Activated CD4-positive, alpha-beta T cell treated with anti-CD3 and anti-CD28 coated beads for 36 hours (primary cell): ENCODE results near the gene ZNF746. TPM values are rescaled to one million over a fixed set of nuclear protein-coding genes. Genes with fewer than 3 reads are reported as not detected.
"Not testable (repeated sequence)": the region's sequence is repeated elsewhere in the genome, so short reads cannot be mapped to it uniquely, and the experiment has no call there.

Experiments used
- ATAC-seq: fragments of 200-7000 bp; cut with Tn5 transposase; one replicate; pipeline ENCODE4 v1.10.0; 2021; ENCODE audit warnings: mild to moderate bottlenecking, moderate library complexity
- CTCF ChIA-PET: fragments of 350-600 bp; sonication (Branson Sonifier 250); formaldehyde crosslinking; loops from one replicate; lab custom pipeline; 2021; ENCODE audit warnings: antibody characterized with exemption; lab: Charles Lee
- POLR2A ChIA-PET: fragments of 350-600 bp; sonication (Branson Sonifier 250); formaldehyde crosslinking; loops from one replicate; lab custom pipeline; 2021; ENCODE audit warnings: antibody characterized with exemption, inconsistent platforms; lab: Charles Lee
- DNase-seq: peaks from one replicate; pipeline ENCODE4 v3.0.0-alpha.2; 2020
- H3K27ac Mint-ChIP-seq: one replicate; pipeline ENCODE4 v1.8.0; 2021; ENCODE audit warnings: mixed read lengths
- H3K27me3 Mint-ChIP-seq: one replicate; pipeline ENCODE4 v1.8.0; 2021; ENCODE audit warnings: mixed read lengths
- H3K36me3 Mint-ChIP-seq: one replicate; pipeline ENCODE4 v1.8.0; 2021; ENCODE audit warnings: low read depth, mixed read lengths
- H3K4me1 Mint-ChIP-seq: one replicate; pipeline ENCODE4 v1.8.0; 2021; ENCODE audit warnings: mixed read lengths
- H3K4me3 Mint-ChIP-seq: one replicate; pipeline ENCODE4 v1.8.0; 2021; ENCODE audit warnings: mild to moderate bottlenecking, moderate library complexity, mixed read lengths
- H3K9me3 Mint-ChIP-seq: one replicate; pipeline ENCODE4 v1.8.0; 2021; ENCODE audit warnings: low read depth, mixed read lengths
- intact Hi-C, 2 experiments: fragments of 100-400 bp; cut with DNase I in 1 of 2; cut with micrococcal nuclease in 1 of 2; formaldehyde crosslinking; loops; one replicate each; pipeline versions ENCODE4 v1.14.2 to v1.15.1; 2022 to 2024; cut with DNase I, micrococcal nuclease
- total RNA-seq, 2 experiments: library from RNA; stranded (reverse); gene quantifications; one replicate each; pipeline ENCODE4 v1.2.3, GENCODE V29; 2021

ZNF746 gene
- total RNA-seq, 2 experiments from 2014 or later, result 14.2 to 15.2 TPM

GRCh38 chr7:149505551-149505950 lies 7.9 kb upstream of the ZNF746 start:
- H3K4me1 Mint-ChIP-seq, result no peaks in the 10 kb centered on the region
- no peaks in the 10 kb centered on the region for H3K27me3 Mint-ChIP-seq
- POLR2A ChIA-PET, result no interaction called here
- ATAC-seq (no peak), DNase-seq (no peak)
- H3K9me3 Mint-ChIP-seq, result peaks cover 18% of the 10 kb centered on the region
- peaks cover 7% of the 10 kb centered on the region for H3K36me3 Mint-ChIP-seq
- CTCF ChIA-PET, result no interaction called here
- H3K4me3 Mint-ChIP-seq, result no peak overlapping the region
- intact Hi-C loops, result no loop called here
- H3K27ac Mint-ChIP-seq, result no peak overlapping the region

- DNase-seq (no peak), ATAC-seq (no peak)
- H3K4me3 Mint-ChIP-seq, result no peak overlapping the region
- H3K9me3 Mint-ChIP-seq, result peaks cover 7% of the 10 kb centered on the region
- H3K27ac Mint-ChIP-seq, result no peak overlapping the region
- POLR2A ChIA-PET, result no interaction called here
- no peaks in the 10 kb centered on the region for H3K27me3 Mint-ChIP-seq
- intact Hi-C loops, result no loop called here
- CTCF ChIA-PET, result interaction anchor here (1.1 to 1.3 kb wide), 2 partner anchors 26 to 87 kb away, joined by 3 read pairs; no protein-coding TSS in a partner anchor
- peaks cover 6% of the 10 kb centered on the region for H3K36me3 Mint-ChIP-seq
- peaks cover 4% of the 10 kb centered on the region for H3K4me1 Mint-ChIP-seq
These were observed 4.0 kb upstream of the ZNF746 start for GRCh38 chr7:149501651-149502050.

GRCh38 chr7:149500910-149501309 lies 3.3 kb upstream of the ZNF746 start:
- Mint-ChIP-seq H3K27ac (no peak overlapping the region), H3K4me1 (peaks cover 11% of the 10 kb centered on the region), H3K36me3 (peaks cover 7% of the 10 kb centered on the region), H3K27me3 (no peaks in the 10 kb centered on the region), H3K9me3 (peaks cover 5% of the 10 kb centered on the region), H3K4me3 (no peak overlapping the region)
- ATAC-seq (no peak), DNase-seq (no peak)
- ChIA-PET POLR2A (no interaction called here), CTCF (interaction anchor here (0.8 to 1.3 kb wide), 5 partner anchors 9 to 125 kb away, joined by 3 to 4 read pairs (median 3); no protein-coding TSS in a partner anchor)
- intact Hi-C loops, result no loop called here

GRCh38 chr7:149500201-149500600 lies 2.6 kb upstream of the ZNF746 start:
- H3K9me3 Mint-ChIP-seq, result no peaks in the 10 kb centered on the region
- peaks cover 7% of the 10 kb centered on the region for H3K36me3 Mint-ChIP-seq
- ChIA-PET CTCF (interaction anchor here (0.8 to 1.3 kb wide), 5 partner anchors 9 to 126 kb away, joined by 3 to 4 read pairs (median 3); no protein-coding TSS in a partner anchor), POLR2A (no interaction called here)
- no peaks in the 10 kb centered on the region for H3K27me3 Mint-ChIP-seq
- no peak overlapping the region for H3K4me3 Mint-ChIP-seq
- DNase-seq (no peak), ATAC-seq (no peak)
- H3K4me1 Mint-ChIP-seq, result peaks cover 18% of the 10 kb centered on the region
- intact Hi-C loops, result no loop called here
- H3K27ac Mint-ChIP-seq, result no peak overlapping the region

- POLR2A ChIA-PET, result no interaction called here
- peaks cover 28% of the 10 kb centered on the region for H3K4me1 Mint-ChIP-seq
- H3K36me3 Mint-ChIP-seq, result peaks cover 12% of the 10 kb centered on the region
- CTCF ChIA-PET, result interaction anchor here (0.6 to 1.2 kb wide), 3 partner anchors 39 to 268 kb away, joined by 3 read pairs; no protein-coding TSS in a partner anchor
- intact Hi-C loops, result loop anchor here (1.0 to 5.0 kb wide), 4 partner anchors 37 to 492 kb away; partner anchors contain the start of genes ZNF282 (in 1 of the 2) and ZNF777 (in 1 of the 2)
- DNase-seq (no peak), ATAC-seq (no peak)
- H3K9me3 Mint-ChIP-seq, result no peaks in the 10 kb centered on the region
- no peaks in the 10 kb centered on the region for H3K27me3 Mint-ChIP-seq
- no peak overlapping the region for H3K27ac Mint-ChIP-seq
- H3K4me3 Mint-ChIP-seq, result no peak overlapping the region
These were observed 1.2 kb upstream of the ZNF746 start for GRCh38 chr7:149498811-149499210.

- ATAC-seq, result peak; percentile 15
- no peaks in the 10 kb centered on the region for H3K9me3 Mint-ChIP-seq
- ChIA-PET CTCF (interaction anchor here (1.1 to 1.4 kb wide), 3 partner anchors 14 to 212 kb away, joined by 3 read pairs; no protein-coding TSS in a partner anchor), POLR2A (interaction anchor here (0.6 kb wide), 1 partner anchor 264 kb away, joined by 8 read pairs; no protein-coding TSS in a partner anchor)
- H3K4me3 Mint-ChIP-seq, result peak overlapping the region; percentile 93
- peak; percentile 65 for DNase-seq
- H3K36me3 Mint-ChIP-seq, result peaks cover 31% of the 10 kb centered on the region
- peaks cover 31% of the 10 kb centered on the region for H3K4me1 Mint-ChIP-seq
- H3K27ac Mint-ChIP-seq, result peak overlapping the region; percentile 91
- H3K27me3 Mint-ChIP-seq, result no peaks in the 10 kb centered on the region
- intact Hi-C loops, result loop anchor here (1.0 to 5.0 kb wide), 19 partner anchors 35 to 490 kb away; partner anchors contain the start of genes PDIA4 (in 1 of the 2), ZNF212 (in 1 of the 2), ZNF282 (in 1 of the 2) and ZNF398 (in 1 of the 2)
These were observed 792 bp downstream of the ZNF746 start for GRCh38 chr7:149496642-149497391.

GRCh38 chr7:149495785-149496641 lies 1.6 kb downstream of the ZNF746 start:
- H3K4me3 Mint-ChIP-seq, result peak overlapping the region; percentile 93
- ChIA-PET POLR2A (interaction anchor here (0.6 to 1.3 kb wide), 4 partner anchors 36 to 263 kb away, joined by 3 to 8 read pairs (median 4); no protein-coding TSS in a partner anchor), CTCF (interaction anchor here (0.6 to 1.4 kb wide), 9 partner anchors 8 to 301 kb away, joined by 3 to 4 read pairs (median 3); partner anchors contain the start of gene ZNF282)
- peak overlapping the region; percentile 91 for H3K27ac Mint-ChIP-seq
- no peaks in the 10 kb centered on the region for H3K9me3 Mint-ChIP-seq
- H3K27me3 Mint-ChIP-seq, result no peaks in the 10 kb centered on the region
- DNase-seq (peak; percentile 38), ATAC-seq (no peak)
- intact Hi-C loops, result loop anchor here (2.0 to 5.0 kb wide), 8 partner anchors 34 to 489 kb away; partner anchors contain the start of genes PDIA4 (in 1 of the 2), ZNF282 (in 1 of the 2), ZNF777 (in 1 of the 2) and ZNF862 (in 1 of the 2)
- H3K36me3 Mint-ChIP-seq, result peaks cover 36% of the 10 kb centered on the region
- H3K4me1 Mint-ChIP-seq, result peaks cover 31% of the 10 kb centered on the region

GRCh38 chr7:149494738-149495368 lies 2.8 kb downstream of the ZNF746 start:
- Mint-ChIP-seq H3K36me3 (peaks cover 46% of the 10 kb centered on the region), H3K27me3 (no peaks in the 10 kb centered on the region), H3K9me3 (no peaks in the 10 kb centered on the region), H3K4me3 (no peak overlapping the region), H3K27ac (peak overlapping the region; percentile 64), H3K4me1 (peaks cover 28% of the 10 kb centered on the region)
- ChIA-PET CTCF (interaction anchor here (0.8 to 1.3 kb wide), 2 partner anchors 33 to 185 kb away, joined by 3 to 4 read pairs; no protein-coding TSS in a partner anchor), POLR2A (interaction anchor here (0.6 to 1.3 kb wide), 2 partner anchors 34 to 252 kb away, joined by 4 read pairs; no protein-coding TSS in a partner anchor)
- intact Hi-C loops, result loop anchor here (5.0 kb wide), 3 partner anchors 33 to 488 kb away; partner anchors contain the start of genes ZNF282 (in 1 of the 2) and ZNF777 (in 1 of the 2)
- DNase-seq (no peak), ATAC-seq (no peak)

GRCh38 chr7:149493975-149494374 lies 3.6 kb downstream of the ZNF746 start:
- CTCF ChIA-PET, H3K27me3 Mint-ChIP-seq, POLR2A ChIA-PET, intact Hi-C loops, H3K4me3 Mint-ChIP-seq, DNase-seq, H3K9me3 Mint-ChIP-seq, H3K27ac Mint-ChIP-seq, ATAC-seq: not testable (repeated sequence)
- Mint-ChIP-seq H3K36me3 (peaks cover 46% of the 10 kb centered on the region), H3K4me1 (peaks cover 28% of the 10 kb centered on the region)

GRCh38 chr7:149493366-149493765 lies 4.2 kb downstream of the ZNF746 start:
- POLR2A ChIA-PET, result no interaction called here
- peaks cover 48% of the 10 kb centered on the region for H3K36me3 Mint-ChIP-seq
- CTCF ChIA-PET, result no interaction called here
- H3K4me1 Mint-ChIP-seq, result peaks cover 28% of the 10 kb centered on the region
- no peaks in the 10 kb centered on the region for H3K27me3 Mint-ChIP-seq
- no peak for ATAC-seq
- H3K9me3 Mint-ChIP-seq, result no peaks in the 10 kb centered on the region
- no peak for DNase-seq
- no peak overlapping the region for H3K27ac Mint-ChIP-seq
- intact Hi-C loops, result no loop called here
- no peak overlapping the region for H3K4me3 Mint-ChIP-seq
